Lower lobe of right lung (tissue), 2 donors: ENCODE measurements around the gene LSM2. TPM values are rescaled to one million over a fixed set of nuclear protein-coding genes. Genes with fewer than 3 reads are reported as not detected.

ENCODE experiments used
- ATAC-seq, 2 donors: fragments of 200-7000 bp; cut with Tn5 transposase; one replicate each; pipeline ENCODE4 v1.9.1; 2020 to 2022; ENCODE audit warnings: mild to moderate bottlenecking in 2 of 2, moderate library complexity in 2 of 2
- DNase-seq: peaks from one replicate; pipeline ENCODE4 v3.0.0-alpha.2; 2020
- H3K27ac ChIP-seq: fragments of 200-600 bp; one replicate; pipeline ENCODE4 v1.8.0; 2022
- H3K27me3 ChIP-seq: fragments of 200-600 bp; one replicate; pipeline ENCODE4 v1.8.0; 2022; ENCODE audit warnings: low read depth
- H3K36me3 ChIP-seq: fragments of 200-600 bp; one replicate; pipeline ENCODE4 v1.8.0; 2022; ENCODE audit warnings: mild to moderate bottlenecking
- H3K4me1 ChIP-seq: fragments of 200-600 bp; one replicate; pipeline ENCODE4 v1.8.0; 2022
- H3K4me3 ChIP-seq: fragments of 200-600 bp; one replicate; pipeline ENCODE4 v1.8.0; 2022; ENCODE audit warnings: mild to moderate bottlenecking
- H3K9me3 ChIP-seq: fragments of 200-600 bp; one replicate; pipeline ENCODE4 v1.8.0; 2022
- CTCF ChIP-seq: fragments of 200-600 bp; IDR thresholded peaks from one replicate; pipeline ENCODE4 v1.8.0; 2022; ENCODE audit warnings: antibody characterized with exemption, mild to moderate bottlenecking
- intact Hi-C: fragments of 100-400 bp; cut with DNase I; formaldehyde crosslinking; loops from one replicate; pipeline ENCODE4 v1.11.0; 2022
- total RNA-seq: library from RNA; stranded (reverse); fragmentation: NEBNext Ultra II Directional; extraction: Animal tissue kit (Norgen Biotek cat#: 25700); gene quantifications from one replicate; pipeline ENCODE4 v1.2.1, GENCODE V29; 2021
- donor health status: DM: no; HTN: yes; CAD: no; lungs with severe emphysema.

Gene LSM2
- total RNA-seq, 1 donor from 2014 or later: 30.5 TPM

GRCh38 chr6:31778999-31779885, 27.5 kb downstream of the LSM2 start:
- Histone ChIP-seq H3K27me3 (no peaks in the 10 kb centered on the region), H3K4me1 (peaks cover 13% of the 10 kb centered on the region), H3K4me3 (no peak overlapping the region), H3K9me3 (no peaks in the 10 kb centered on the region), H3K36me3 (peaks cover 58% of the 10 kb centered on the region), H3K27ac (no peak overlapping the region)
- TF ChIP-seq CTCF: no peak
- intact Hi-C loops: no loop called here
- ATAC-seq: no peak
- no peak for DNase-seq

DNA sequence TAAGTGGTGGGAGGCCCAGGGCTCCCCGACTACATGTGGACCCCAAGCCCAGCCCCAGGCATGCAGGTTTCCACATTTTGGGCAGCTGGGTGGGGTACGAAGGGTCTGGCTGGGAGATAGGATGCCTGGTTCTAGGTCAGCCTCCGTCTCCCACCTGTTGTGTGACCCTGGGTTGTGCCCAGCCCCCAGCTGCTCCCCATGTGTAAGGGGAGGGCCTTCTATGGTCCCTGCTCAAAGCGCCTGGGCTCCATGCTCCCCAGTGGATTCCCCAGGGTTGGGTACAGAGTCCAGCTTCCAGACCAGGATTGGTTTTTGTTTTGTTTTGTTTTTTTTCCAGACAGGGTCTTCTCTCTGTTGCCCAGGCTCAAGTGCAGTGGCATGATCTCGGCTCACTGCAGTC, 28.6 kb downstream of the LSM2 start:
- intact Hi-C loops: no loop called here
- Histone ChIP-seq H3K9me3 (no peaks in the 10 kb centered on the region), H3K4me3 (no peak overlapping the region), H3K27me3 (no peaks in the 10 kb centered on the region), H3K36me3 (peaks cover 50% of the 10 kb centered on the region), H3K4me1 (peaks cover 13% of the 10 kb centered on the region), H3K27ac (no peak overlapping the region)
- no peak for DNase-seq
- no peak for TF ChIP-seq CTCF
- ATAC-seq: no peak

DNA sequence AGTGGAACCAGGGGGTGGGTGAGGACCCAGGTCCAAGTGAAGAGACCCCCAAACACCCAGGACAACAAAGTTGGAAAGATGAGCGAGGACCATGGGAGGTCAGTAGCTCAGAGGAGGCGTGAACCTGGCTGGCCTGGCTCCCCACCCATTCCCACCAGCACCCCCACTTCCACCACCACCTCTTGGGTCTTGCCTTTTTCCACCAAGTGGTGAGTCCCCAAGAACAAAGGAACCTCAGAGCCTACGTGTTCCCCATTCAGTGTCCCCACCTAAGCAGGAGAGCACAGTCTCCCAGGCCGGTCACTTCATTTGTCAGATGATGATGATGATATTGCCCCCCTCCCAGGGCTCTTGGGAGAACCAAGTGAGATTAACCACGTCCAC, 29.1 kb downstream of the LSM2 start:
- H3K36me3 ChIP-seq: peaks cover 45% of the 10 kb centered on the region
- ATAC-seq (no peak), DNase-seq (no peak)
- no peak for TF ChIP-seq CTCF
- no peak overlapping the region for H3K4me3 ChIP-seq
- peaks cover 13% of the 10 kb centered on the region for H3K4me1 ChIP-seq
- H3K27ac ChIP-seq: peak overlapping the region; percentile 50
- no peaks in the 10 kb centered on the region for H3K9me3 ChIP-seq
- no peaks in the 10 kb centered on the region for H3K27me3 ChIP-seq
- intact Hi-C loops: no loop called here

DNA sequence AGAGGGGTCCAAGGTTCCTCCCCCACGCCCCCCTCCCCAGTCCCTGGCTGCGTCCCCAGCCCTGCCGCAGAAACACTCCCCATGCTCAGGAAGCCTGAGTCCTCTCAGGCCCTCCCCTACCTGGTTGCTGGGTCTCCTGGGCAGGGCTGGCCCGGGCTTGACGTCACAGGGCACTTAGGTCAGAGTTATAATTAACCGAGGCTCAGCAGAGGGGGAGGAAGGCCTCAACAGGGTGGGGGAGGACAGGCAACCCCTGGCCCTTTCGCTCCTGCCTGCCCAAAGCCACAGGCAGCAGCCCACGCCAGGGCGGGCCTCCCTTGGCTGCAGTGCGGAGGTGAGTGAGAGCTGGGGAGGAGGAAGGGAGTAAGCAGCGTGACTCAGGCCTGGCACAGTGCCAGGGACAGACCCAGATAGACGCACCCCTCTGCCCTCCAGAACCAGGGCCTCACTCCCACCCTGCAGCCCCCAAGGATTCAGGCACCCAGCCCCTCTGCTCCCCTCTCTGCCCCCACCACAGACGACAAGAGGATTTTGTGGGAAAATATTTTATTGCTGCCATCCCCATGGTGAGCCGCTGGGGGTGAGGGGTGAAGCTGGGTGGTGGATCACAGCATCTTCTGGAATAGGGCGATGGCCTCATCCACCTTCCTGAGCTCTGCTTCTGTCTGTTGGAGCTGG, 29.6 kb downstream of the LSM2 start, which contains the start of gene VWA7:
VWA7 (minus strand) TSS at position 340 of the 678 bp plus-strand sequence. CDS start 549 bp downstream, outside the sequence.
- peaks cover 40% of the 10 kb centered on the region for H3K36me3 ChIP-seq
- ATAC-seq: peak; percentile 87 to 91
- H3K4me3 ChIP-seq: peak within 1 kb of the TSS; percentile 33
- H3K27ac ChIP-seq: peak within 1 kb of the TSS; percentile 50
- peaks cover 13% of the 10 kb centered on the region for H3K4me1 ChIP-seq
- TF ChIP-seq CTCF: no peak
- H3K27me3 ChIP-seq: no peaks in the 10 kb centered on the region
- intact Hi-C loops: no loop called here
- H3K9me3 ChIP-seq: no peaks in the 10 kb centered on the region
- peak; percentile 83 for DNase-seq

DNA sequence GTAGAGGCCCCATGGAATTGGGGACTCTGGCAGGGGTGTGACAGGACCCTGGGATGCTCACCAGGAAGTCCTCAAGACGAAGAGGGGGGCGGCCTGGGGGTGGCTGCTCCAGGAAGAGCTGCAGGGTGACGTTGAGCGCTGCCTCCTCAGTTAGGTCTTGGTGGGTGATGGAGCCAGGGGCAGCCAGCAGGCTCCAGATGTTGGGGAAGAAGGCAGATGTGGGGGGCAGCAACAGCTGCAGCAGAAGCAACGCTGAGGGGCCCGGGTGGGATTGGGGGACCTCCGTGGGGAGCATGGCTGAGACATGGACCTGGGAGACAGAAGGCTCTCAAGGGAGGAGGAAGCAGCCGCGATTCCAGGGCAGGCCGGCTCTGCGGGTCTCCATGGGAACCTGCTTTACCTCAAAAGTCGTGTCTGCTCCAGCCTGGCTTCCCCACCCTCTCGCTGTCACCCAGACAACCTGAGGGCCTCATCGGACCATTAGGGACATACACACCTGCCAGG, 30.2 kb downstream of the LSM2 start:
- H3K4me1 ChIP-seq: peaks cover 13% of the 10 kb centered on the region
- ATAC-seq: peak in 1 of 2 donors; percentile 38
- H3K9me3 ChIP-seq: no peaks in the 10 kb centered on the region
- peak overlapping the region; percentile 50 for H3K27ac ChIP-seq
- H3K36me3 ChIP-seq: peaks cover 34% of the 10 kb centered on the region
- no peaks in the 10 kb centered on the region for H3K27me3 ChIP-seq
- peak; percentile 57 for DNase-seq
- no peak for TF ChIP-seq CTCF
- intact Hi-C loops: no loop called here
- peak overlapping the region; percentile 33 for H3K4me3 ChIP-seq
